SU-DHL-6 (cell line): ENCODE data around the gene IQCF2.
"Not testable (repeated sequence)": the region's sequence is repeated elsewhere in the genome, so short reads cannot be mapped to it uniquely, and the experiment has no call there.

Source experiments
- H2AFZ ChIP-seq: fragments of 200-600 bp; sonication (generic); 2 replicates; pipeline ENCODE4 v1.6.1; 2014; ENCODE audit warnings: low read depth, mild to moderate bottlenecking, moderate library complexity, mixed read lengths, antibody characterized with exemption, low read length; ENCODE audit not compliant: severe bottlenecking
- H3F3A ChIP-seq: fragments of 200-600 bp; shearing (Covaris generic); 2 replicates; pipeline ENCODE4 v1.6.0; 2016; ENCODE audit warnings: antibody characterized with exemption, mild to moderate bottlenecking; ENCODE audit not compliant: insufficient read depth
- H3K27ac ChIP-seq: fragments of 200-600 bp; sonication (generic); 2 replicates; pipeline ENCODE4 v1.5.1; 2016; ENCODE audit warnings: low read depth, mild to moderate bottlenecking, low read length, moderate library complexity, mixed read lengths
- H3K27me3 ChIP-seq: fragments of 200-600 bp; sonication (generic), shearing (Covaris generic); 2 replicates; pipeline ENCODE4 v1.6.0; 2014; ENCODE audit warnings: mild to moderate bottlenecking, low read length
- H3K36me3 ChIP-seq: fragments of 200-600 bp; sonication (generic); 2 replicates; pipeline ENCODE4 v1.6.1; 2014; ENCODE audit warnings: mild to moderate bottlenecking, low read length, mixed read lengths
- H3K4me2 ChIP-seq: fragments of 300-600, 200-600 bp; shearing (Covaris generic), sonication (generic); 2 replicates; pipeline ENCODE4 v1.6.0; 2014; ENCODE audit warnings: low read length, low read depth, mild to moderate bottlenecking; ENCODE audit not compliant: poor library complexity, severe bottlenecking
- H3K4me3 ChIP-seq: fragments of 200-600 bp; sonication (generic); 2 replicates; pipeline ENCODE4 v1.5.1; 2014; ENCODE audit warnings: antibody characterized with exemption, low read length, mild to moderate bottlenecking, mixed read lengths; ENCODE audit not compliant: insufficient read depth, poor library complexity, severe bottlenecking
- H3K79me2 ChIP-seq: fragments of 200-600 bp; sonication (generic); 2 replicates; pipeline ENCODE4 v1.6.1; 2014; ENCODE audit warnings: mild to moderate bottlenecking, low read length, moderate library complexity; ENCODE audit not compliant: insufficient read depth
- H3K9ac ChIP-seq: fragments of 200-600 bp; sonication (generic); 2 replicates; pipeline ENCODE4 v1.7.0; 2014; ENCODE audit warnings: mild to moderate bottlenecking, low read length
- H3K9me2 ChIP-seq: fragments of 200-600 bp; sonication (generic); replicated peaks from 2 replicates; pipeline ENCODE4 v1.6.1; 2014; ENCODE audit warnings: low read length; ENCODE audit not compliant: insufficient read depth
- H3K9me3 ChIP-seq: fragments of 200-600 bp; sonication (generic); 2 replicates; pipeline ENCODE4 v1.6.1; 2014; ENCODE audit warnings: low read length, mixed read lengths; ENCODE audit not compliant: insufficient read depth
- H4K20me1 ChIP-seq: fragments of 200-600 bp; sonication (generic); 2 replicates; pipeline ENCODE4 v1.6.1; 2014; ENCODE audit warnings: low read depth, mild to moderate bottlenecking, antibody characterized with exemption, low read length, moderate library complexity, mixed read lengths
- CTCF ChIP-seq: fragments of 200-600 bp; sonication (generic); IDR thresholded peaks from one replicate; pipeline ENCODE4 v1.5.1; 2017; ENCODE audit warnings: antibody characterized with exemption, mild to moderate bottlenecking, low read length, moderate library complexity; ENCODE audit not compliant: insufficient read depth, poor library complexity, severe bottlenecking
- EZH2phosphoT487 ChIP-seq: fragments of 200-600 bp; sonication (generic), shearing (Covaris generic); conservative IDR thresholded peaks from 2 replicates; pipeline ENCODE4 v1.6.1; 2018; ENCODE audit warnings: mild to moderate bottlenecking, antibody characterized with exemption, low read length, moderate library complexity, mixed read lengths

IQCF2 gene

GRCh38 chr3:51862886-51863285, 1.5 kb downstream of the IQCF2 start:
- H3K36me3 ChIP-seq: no peaks in the 10 kb centered on the region
- TF ChIP-seq EZH2phosphoT487: no peak
- no peak for TF ChIP-seq CTCF
- H3K27ac ChIP-seq: no peak overlapping the region
- H4K20me1 ChIP-seq: no peaks in the 10 kb centered on the region
- H3K79me2 ChIP-seq: no peaks in the 10 kb centered on the region
- H3K4me2 ChIP-seq: no peak overlapping the region
- no peak overlapping the region for H3K4me3 ChIP-seq
- H3K27me3 ChIP-seq: no peaks in the 10 kb centered on the region
- H3K9ac ChIP-seq: no peak overlapping the region
- H2AFZ ChIP-seq: no peak overlapping the region
- no peaks in the 10 kb centered on the region for H3F3A ChIP-seq
- no peaks in the 10 kb centered on the region for H3K9me3 ChIP-seq
- H3K9me2 ChIP-seq: no peaks in the 10 kb centered on the region

GRCh38 chr3:51868896-51869295, 7.5 kb downstream of the IQCF2 start:
- not testable (repeated sequence) for H3K27me3 ChIP-seq, H3K9ac ChIP-seq, H3K4me3 ChIP-seq, H3K9me3 ChIP-seq, H4K20me1 ChIP-seq, H2AFZ ChIP-seq, H3K4me2 ChIP-seq, H3K79me2 ChIP-seq, H3F3A ChIP-seq, H3K36me3 ChIP-seq, H3K9me2 ChIP-seq, H3K27ac ChIP-seq

GRCh38 chr3:51869304-51869703, 7.9 kb downstream of the IQCF2 start:
- no peak overlapping the region for H3K27ac ChIP-seq
- H3K36me3 ChIP-seq: no peaks in the 10 kb centered on the region
- H3K9me3 ChIP-seq: no peaks in the 10 kb centered on the region
- H3F3A ChIP-seq: no peaks in the 10 kb centered on the region
- TF ChIP-seq CTCF (no peak), EZH2phosphoT487 (no peak)
- H3K4me2 ChIP-seq: no peak overlapping the region
- H3K79me2 ChIP-seq: no peaks in the 10 kb centered on the region
- no peak overlapping the region for H3K9ac ChIP-seq
- no peaks in the 10 kb centered on the region for H3K9me2 ChIP-seq
- no peak overlapping the region for H2AFZ ChIP-seq
- no peaks in the 10 kb centered on the region for H3K27me3 ChIP-seq
- H4K20me1 ChIP-seq: no peaks in the 10 kb centered on the region
- no peak overlapping the region for H3K4me3 ChIP-seq

- H3K9ac ChIP-seq: no peak overlapping the region
- H3K9me2 ChIP-seq: no peaks in the 10 kb centered on the region
- H3K27ac ChIP-seq: no peak overlapping the region
- no peak overlapping the region for H2AFZ ChIP-seq
- H3K4me3 ChIP-seq: no peak overlapping the region
- no peak overlapping the region for H3K4me2 ChIP-seq
- H3K9me3 ChIP-seq: no peaks in the 10 kb centered on the region
- no peaks in the 10 kb centered on the region for H3K36me3 ChIP-seq
- no peak for TF ChIP-seq CTCF
- no peak for TF ChIP-seq EZH2phosphoT487
- no peaks in the 10 kb centered on the region for H3F3A ChIP-seq
- H4K20me1 ChIP-seq: no peaks in the 10 kb centered on the region
- H3K79me2 ChIP-seq: no peaks in the 10 kb centered on the region
- H3K27me3 ChIP-seq: no peaks in the 10 kb centered on the region
These were observed 11.9 kb downstream of the IQCF2 start for GRCh38 chr3:51873253-51873766.
